ENCODE data around the gene NEIL3.

The NEIL3 gene

DNA sequence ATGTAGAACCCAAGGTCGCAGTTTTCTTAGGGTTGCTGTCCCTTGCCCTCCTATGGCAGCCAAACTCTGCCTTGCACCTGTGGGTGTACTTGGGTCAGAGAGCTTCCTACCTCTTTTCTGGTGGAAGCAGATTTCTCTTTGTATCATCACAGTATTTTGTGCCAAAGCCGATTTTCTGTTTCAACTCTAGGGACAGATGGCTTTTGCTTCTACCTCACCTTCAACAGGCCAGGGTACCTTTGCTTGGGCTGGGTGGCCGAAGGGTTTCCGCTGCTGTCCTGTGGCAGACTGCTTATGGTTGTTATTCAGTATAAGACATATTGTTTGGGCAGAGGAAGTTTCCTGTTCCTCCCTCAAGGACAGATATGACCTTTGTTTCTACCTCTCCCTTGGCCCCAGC, 22.4 kb downstream of the NEIL3 start:
- DNase-seq (ENCODE audit: extremely low read depth, insufficient read length): no peak
- Histone ChIP-seq H3K4me3 (replicated peaks; ENCODE audit: low read depth, low read length) (no peak overlapping the region), H3K36me3 (ENCODE audit: control insufficient read depth, insufficient read depth, low read length) (no peaks in the 10 kb centered on the region), H3K27me3 (replicated peaks; ENCODE audit: control insufficient read depth, insufficient read depth, low read length) (no peaks in the 10 kb centered on the region)
- TF ChIP-seq, protein P1, sequence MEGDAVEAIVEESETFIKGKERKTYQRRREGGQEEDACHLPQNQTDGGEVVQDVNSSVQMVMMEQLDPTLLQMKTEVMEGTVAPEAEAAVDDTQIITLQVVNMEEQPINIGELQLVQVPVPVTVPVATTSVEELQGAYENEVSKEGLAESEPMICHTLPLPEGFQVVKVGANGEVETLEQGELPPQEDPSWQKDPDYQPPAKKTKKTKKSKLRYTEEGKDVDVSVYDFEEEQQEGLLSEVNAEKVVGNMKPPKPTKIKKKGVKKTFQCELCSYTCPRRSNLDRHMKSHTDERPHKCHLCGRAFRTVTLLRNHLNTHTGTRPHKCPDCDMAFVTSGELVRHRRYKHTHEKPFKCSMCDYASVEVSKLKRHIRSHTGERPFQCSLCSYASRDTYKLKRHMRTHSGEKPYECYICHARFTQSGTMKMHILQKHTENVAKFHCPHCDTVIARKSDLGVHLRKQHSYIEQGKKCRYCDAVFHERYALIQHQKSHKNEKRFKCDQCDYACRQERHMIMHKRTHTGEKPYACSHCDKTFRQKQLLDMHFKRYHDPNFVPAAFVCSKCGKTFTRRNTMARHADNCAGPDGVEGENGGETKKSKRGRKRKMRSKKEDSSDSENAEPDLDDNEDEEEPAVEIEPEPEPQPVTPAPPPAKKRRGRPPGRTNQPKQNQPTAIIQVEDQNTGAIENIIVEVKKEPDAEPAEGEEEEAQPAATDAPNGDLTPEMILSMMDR (IDR thresholded peaks at IDR 0.05; ENCODE audit: insufficient read depth, low read length, poor library complexity, severe bottlenecking): no peak

DNA sequence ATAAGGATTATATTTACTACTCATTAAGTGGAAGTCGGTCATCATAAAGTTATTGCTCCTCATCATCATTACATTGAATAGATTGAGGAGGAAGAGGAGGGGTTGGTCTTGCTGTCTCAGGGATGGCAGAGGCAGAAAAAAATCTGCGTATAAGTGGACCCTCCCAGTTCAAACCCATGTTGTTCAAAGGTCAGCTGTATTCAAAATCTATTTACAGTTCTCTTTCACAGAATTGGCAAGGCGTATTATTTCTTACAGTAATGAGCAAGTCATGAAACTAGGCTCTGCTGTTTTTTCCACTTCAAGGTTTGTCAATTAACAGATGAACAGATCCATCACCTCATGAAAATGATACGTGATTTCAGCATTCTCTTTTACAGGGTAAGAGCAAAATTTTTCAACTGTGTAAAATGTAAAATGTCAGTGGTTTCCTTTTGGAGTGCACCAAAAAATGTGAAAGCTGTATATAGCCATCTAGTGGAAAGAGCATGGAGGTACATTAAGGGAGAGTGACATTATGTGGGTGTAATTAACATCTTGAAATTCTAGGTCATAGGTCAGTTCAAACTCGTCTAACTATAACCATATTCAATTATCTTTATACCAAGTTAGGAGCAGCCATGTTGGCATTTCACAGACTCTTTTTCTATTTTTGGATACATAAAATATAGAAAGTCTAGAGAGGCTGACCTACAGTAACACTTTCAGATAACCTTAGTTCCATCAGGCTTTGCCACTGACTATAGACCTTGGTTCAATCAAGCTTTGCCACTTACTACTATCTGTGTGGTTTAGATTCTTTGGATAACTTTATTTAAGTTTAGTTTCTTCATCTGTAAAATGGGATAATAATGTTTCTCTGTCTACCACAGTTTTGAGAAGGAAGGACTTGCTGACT, 30.1 kb downstream of the NEIL3 start:
- Histone ChIP-seq H3K36me3 (ENCODE audit: control insufficient read depth, insufficient read depth, low read length) (no peaks in the 10 kb centered on the region), H3K4me3 (replicated peaks; ENCODE audit: low read depth, low read length) (no peak overlapping the region), H3K27me3 (replicated peaks; ENCODE audit: control insufficient read depth, insufficient read depth, low read length) (no peaks in the 10 kb centered on the region)
- DNase-seq (ENCODE audit: extremely low read depth, insufficient read length): no peak
- TF ChIP-seq, protein P1 (IDR thresholded peaks at IDR 0.05; ENCODE audit: insufficient read depth, low read length, poor library complexity, severe bottlenecking): peak; percentile 61

DNA sequence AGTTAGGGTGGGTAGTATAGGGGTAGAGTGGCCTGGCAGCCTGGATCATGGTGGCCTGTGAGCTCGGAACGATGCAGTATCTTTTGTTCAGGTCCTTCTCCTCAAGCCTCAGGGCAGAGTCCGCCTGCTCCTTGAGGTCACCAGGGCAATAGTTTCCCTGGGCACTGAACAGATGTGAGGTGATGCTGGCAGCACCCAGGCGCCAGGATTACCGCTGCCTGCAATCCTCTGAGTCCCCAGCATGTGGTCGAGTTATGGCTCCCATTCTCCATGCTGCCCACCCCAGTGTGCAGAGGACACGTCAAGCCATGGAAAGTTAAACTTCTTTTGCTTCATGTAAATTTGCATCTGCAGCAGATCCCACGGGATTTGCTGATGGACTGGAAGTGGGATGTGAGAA, 38.7 kb downstream of the NEIL3 start:
- no peak for DNase-seq (ENCODE audit: extremely low read depth, insufficient read length)
- no peaks in the 10 kb centered on the region; the same call in none of the 2 replicates for H3K36me3 ChIP-seq (ENCODE audit: control insufficient read depth, insufficient read depth, low read length)
- no peak overlapping the region for H3K4me3 ChIP-seq (replicated peaks; ENCODE audit: low read depth, low read length)
- H3K27me3 ChIP-seq (replicated peaks; ENCODE audit: control insufficient read depth, insufficient read depth, low read length): no peaks in the 10 kb centered on the region
- TF ChIP-seq, protein P1 (IDR thresholded peaks at IDR 0.05; ENCODE audit: insufficient read depth, low read length, poor library complexity, severe bottlenecking): no peak

DNA sequence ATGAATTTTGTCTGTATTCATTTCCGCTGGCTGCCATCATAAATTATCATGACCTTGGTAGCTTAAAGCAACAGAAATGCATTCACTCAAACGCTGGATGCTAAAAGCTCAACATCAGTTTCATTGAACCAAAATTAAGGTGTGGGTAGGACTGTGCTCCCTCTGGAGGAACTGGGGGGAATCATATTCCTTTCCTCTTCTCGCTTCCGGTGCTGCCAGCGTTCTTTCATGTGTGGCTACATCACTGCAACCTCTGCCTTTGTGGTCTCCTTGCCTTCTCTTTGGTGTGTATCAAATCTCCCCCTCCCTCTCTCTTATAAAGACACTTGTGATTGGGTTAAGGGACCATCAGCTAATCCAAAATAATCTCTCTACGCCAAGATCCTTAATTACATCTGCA, 39.5 kb downstream of the NEIL3 start:
- TF ChIP-seq, protein P1 (IDR thresholded peaks at IDR 0.05; ENCODE audit: insufficient read depth, low read length, poor library complexity, severe bottlenecking): peak; percentile 6
- no peak for DNase-seq (ENCODE audit: extremely low read depth, insufficient read length)
- Histone ChIP-seq H3K4me3 (replicated peaks; ENCODE audit: low read depth, low read length) (no peak overlapping the region), H3K27me3 (replicated peaks; ENCODE audit: control insufficient read depth, insufficient read depth, low read length) (no peaks in the 10 kb centered on the region), H3K36me3 (ENCODE audit: control insufficient read depth, insufficient read depth, low read length) (no peaks in the 10 kb centered on the region; the same call in none of the 2 replicates)

DNA sequence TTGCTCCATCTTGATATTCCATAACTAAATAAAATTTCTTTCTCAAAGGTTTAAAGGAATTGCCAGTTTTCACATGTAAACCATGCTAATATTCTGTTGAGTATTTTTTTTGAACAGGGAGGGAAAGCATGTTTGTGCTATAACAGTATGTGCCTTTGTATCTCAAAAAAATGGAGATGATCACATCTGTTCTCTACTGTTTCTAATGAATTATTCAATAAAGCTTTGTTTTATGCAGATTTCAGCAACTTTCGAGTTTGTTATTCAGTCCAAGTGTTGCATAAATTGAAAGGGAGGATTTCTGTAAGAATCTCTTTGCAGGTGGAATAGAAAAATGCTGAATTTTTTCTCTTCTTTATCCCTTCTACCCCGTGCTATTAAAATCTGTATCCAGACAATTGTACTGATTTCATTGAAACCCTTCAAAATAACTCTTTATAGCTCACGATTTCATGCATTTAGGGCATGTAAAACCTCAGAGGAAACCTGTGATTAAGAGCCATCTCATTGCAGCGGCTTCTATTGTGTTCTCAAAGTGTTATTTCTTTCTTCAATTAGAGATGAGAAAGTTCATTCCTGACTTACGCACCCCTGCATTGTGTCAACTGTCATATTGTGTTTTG, 42.1 kb downstream of the NEIL3 start:
- TF ChIP-seq, protein P1 (IDR thresholded peaks at IDR 0.05; ENCODE audit: insufficient read depth, low read length, poor library complexity, severe bottlenecking): no peak
- Histone ChIP-seq H3K27me3 (replicated peaks; ENCODE audit: control insufficient read depth, insufficient read depth, low read length) (no peaks in the 10 kb centered on the region), H3K36me3 (ENCODE audit: control insufficient read depth, insufficient read depth, low read length) (no peaks in the 10 kb centered on the region; the same call in none of the 2 replicates), H3K4me3 (replicated peaks; ENCODE audit: low read depth, low read length) (no peak overlapping the region)
- no peak for DNase-seq (ENCODE audit: extremely low read depth, insufficient read length)
